Stimulated activated CD8-positive, alpha-beta memory T cell treated with anti-CD3 and anti-CD28 coated beads, Interleukin-15, amount 100 ng/mL, for 4 hours (primary cell): ENCODE results near the gene ZNF785.
A peak's percentile ranks its signal among the peaks of the same experiment; 100 is the strongest.
"Not testable (repeated sequence)": the region's sequence is repeated elsewhere in the genome, so short reads cannot be mapped to it uniquely, and the experiment has no call there.

Experiments used
- DNase-seq, 2 donors: peaks; one replicate each; pipeline ENCODE4 v3.0.0-alpha.2; 2020; ENCODE audit warnings: low read depth in 2 of 2

ZNF785 gene

GRCh38 chr16:30602616-30603277 lies 17.2 kb upstream of the ZNF785 start:
- DNase-seq: no peak

- DNase-seq: no peak
Observed at GRCh38 chr16:30601966-30602365, 16.5 kb upstream of the ZNF785 start.

- DNase-seq: no peak
Observed at GRCh38 chr16:30600929-30601328, 15.4 kb upstream of the ZNF785 start.

- DNase-seq: no peak
Observed at GRCh38 chr16:30600215-30600614, 14.7 kb upstream of the ZNF785 start.

- DNase-seq: no peak
Observed at GRCh38 chr16:30592871-30593270, 7.4 kb upstream of the ZNF785 start.

- DNase-seq: not testable (repeated sequence)
Observed at GRCh38 chr16:30590869-30591268, 5.4 kb upstream of the ZNF785 start.

- not testable (repeated sequence) for DNase-seq
Observed at GRCh38 chr16:30589582-30589981, 4.1 kb upstream of the ZNF785 start.

GRCh38 chr16:30588651-30589050 lies 3.2 kb upstream of the ZNF785 start:
- DNase-seq: no peak

- DNase-seq: no peak
Observed at GRCh38 chr16:30585022-30585399, 486 bp downstream of the ZNF785 start.

GRCh38 chr16:30582611-30583340 lies 2.7 kb downstream of the ZNF785 start:
- no peak for DNase-seq

GRCh38 chr16:30581457-30581856 lies 4.0 kb downstream of the ZNF785 start:
- DNase-seq: no peak

- no peak for DNase-seq
Observed at GRCh38 chr16:30574678-30575077, 10.8 kb downstream of the ZNF785 start.

GRCh38 chr16:30571445-30572322 lies 13.8 kb downstream of the ZNF785 start, which contains the start of gene ZNF688:
Gene ZNF688, minus strand, starts transcription at chr16:30571714. Its CDS starts 85 bp downstream, at chr16:30571629.
- peak; percentile 85 to 96 for DNase-seq

- no peak for DNase-seq
Observed at GRCh38 chr16:30570636-30571444, 14.7 kb downstream of the ZNF785 start.

GRCh38 chr16:30569746-30570635 lies 15.5 kb downstream of the ZNF785 start:
- no peak for DNase-seq

- DNase-seq: no peak
Observed at GRCh38 chr16:30569281-30569680, 16.2 kb downstream of the ZNF785 start.

GRCh38 chr16:30567991-30568638 lies 17.4 kb downstream of the ZNF785 start:
- no peak for DNase-seq

- peak in 1 of 2 donors; percentile 57 for DNase-seq
Observed at GRCh38 chr16:30567160-30567990, 18.1 kb downstream of the ZNF785 start.

GRCh38 chr16:30566531-30566930 lies 19.0 kb downstream of the ZNF785 start:
- DNase-seq: no peak
